Stimulated activated CD8-positive, alpha-beta memory T cell treated with anti-CD3 and anti-CD28 coated beads, Interleukin-12 subunit alpha, Interleukin-12 subunit beta, amount 100 ng/mL, for 4 hours (primary cell): ENCODE results near the gene BOLA1.
"Not testable (repeated sequence)": the region's sequence is repeated elsewhere in the genome, so short reads cannot be mapped to it uniquely, and the experiment has no call there.

Experiments used
- DNase-seq: peaks from one replicate; pipeline ENCODE4 v3.0.0-alpha.2; 2020; ENCODE audit warnings: low read depth

Gene BOLA1

GRCh38 chr1:149931212-149931790, 31.9 kb downstream of the BOLA1 start:
- DNase-seq: no peak

DNA sequence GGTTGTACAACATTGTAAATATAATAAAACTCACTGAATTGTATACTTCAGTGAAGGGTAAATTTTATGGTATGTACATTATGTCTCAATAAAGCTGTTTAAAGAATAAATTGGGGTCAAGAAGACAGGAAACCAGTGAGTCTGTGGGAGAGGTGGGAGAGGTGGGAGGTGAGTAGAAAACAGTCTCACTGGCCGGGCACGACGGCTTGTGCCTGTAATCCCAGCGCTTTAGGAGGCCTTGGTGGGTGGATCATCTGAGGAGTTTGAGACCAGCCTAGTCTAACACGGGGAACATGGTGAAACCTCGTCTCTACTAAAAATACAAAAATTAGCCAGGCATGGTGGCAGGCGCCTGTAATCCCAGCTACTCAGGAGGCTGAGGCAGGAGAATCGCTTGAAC, 33.1 kb downstream of the BOLA1 start:
- DNase-seq: no peak

DNA sequence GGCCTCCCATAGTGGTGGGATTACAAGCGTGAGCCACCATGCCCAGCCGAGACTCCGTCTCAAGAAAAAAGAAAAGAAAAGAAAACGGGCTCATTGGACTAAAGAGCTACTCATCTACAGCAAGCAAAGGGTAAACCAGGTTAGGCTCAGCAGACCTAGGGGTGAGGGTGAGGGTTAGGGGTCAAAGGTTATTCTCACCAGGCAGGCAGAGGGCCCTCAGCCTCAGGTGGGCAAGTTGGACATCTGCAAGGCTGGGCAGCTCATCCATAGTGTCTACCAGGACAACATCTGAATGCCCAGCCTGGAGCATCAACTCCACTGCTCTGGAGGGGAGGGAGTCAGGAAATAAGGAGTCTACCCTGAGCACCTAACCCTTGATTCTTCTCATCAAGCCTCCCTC, 33.8 kb downstream of the BOLA1 start:
- DNase-seq: no peak

- DNase-seq: no peak
Measured at GRCh38 chr1:149934356-149934755, 35.0 kb downstream of the BOLA1 start.

DNA sequence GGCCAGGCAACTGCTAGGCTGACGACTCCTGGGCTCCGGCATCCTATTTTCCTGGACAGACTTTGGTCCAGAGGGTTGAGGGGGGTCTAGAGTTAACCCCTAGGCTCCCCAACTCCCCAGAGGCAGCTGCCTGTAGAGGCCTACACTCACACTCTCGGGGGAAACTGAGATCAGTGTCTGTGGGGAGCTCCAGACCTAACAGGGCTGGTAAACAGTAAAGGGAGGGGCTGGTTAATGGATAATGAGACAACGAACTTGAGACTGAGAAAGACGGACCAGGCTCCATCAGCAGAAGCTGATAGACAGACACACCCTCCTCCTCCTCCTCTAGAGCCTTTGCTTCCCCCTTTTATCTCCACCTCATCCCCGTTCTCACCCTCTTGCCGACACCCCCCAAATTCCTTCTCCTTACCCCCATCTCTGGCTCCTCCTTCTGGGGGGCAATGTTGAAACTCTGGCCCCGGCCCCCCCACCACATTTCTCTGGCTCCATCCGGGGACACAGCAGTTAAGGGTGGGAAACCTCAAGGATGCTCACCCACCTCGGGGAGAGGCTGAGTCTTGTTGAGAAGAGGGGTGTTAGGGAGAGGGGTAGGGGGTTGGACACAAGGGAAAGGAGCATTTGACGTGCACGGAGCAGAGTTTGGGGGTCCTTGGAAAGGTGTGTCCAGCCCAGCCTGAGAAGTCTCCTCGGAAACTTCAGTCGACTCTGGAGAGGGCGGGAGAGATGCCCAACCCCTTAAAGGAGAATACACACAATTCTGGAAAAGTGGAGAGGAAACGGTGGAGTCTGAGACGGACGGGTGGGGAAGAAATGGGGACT, 37.0 kb downstream of the BOLA1 start, which contains the start of gene MTMR11:
MTMR11 (minus strand) TSS at position 710 of the 822 bp plus-strand sequence; CDS start at position 478, 232 bp downstream.
- DNase-seq: no peak

DNA sequence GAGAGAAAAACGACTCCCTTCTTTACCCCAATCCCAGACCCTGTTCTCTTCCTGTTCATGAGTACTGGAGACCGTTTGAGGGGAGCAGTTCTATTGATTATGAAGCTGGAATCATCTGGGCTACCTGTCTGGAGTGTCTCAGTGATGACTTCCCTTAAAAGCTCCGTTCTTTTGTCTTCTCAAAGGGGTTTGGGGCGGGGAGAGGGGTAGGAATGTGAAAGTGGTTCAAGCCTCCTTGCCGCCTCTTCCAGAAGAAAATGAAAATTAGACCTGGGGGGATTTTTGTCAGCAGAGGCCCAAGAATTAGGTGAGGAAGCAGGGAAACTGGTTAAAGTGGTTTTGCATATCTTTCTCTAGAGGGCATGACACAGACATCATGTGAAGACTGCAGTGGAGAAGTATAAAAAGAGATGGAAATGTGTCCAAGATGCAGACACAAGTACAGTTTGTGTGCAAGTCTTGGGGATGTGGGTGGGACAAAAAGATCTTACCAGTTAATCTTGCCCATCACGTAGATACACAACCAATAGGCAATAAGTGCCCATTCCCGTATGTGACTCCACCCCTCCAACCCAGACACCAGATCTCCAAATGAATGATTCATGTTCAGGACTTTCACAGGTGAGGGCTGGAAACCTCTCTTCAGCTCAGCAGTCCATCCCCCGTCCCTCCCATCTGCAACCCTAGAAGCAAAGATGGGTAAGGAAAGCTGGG, 37.8 kb downstream of the BOLA1 start:
- DNase-seq: no peak

DNA sequence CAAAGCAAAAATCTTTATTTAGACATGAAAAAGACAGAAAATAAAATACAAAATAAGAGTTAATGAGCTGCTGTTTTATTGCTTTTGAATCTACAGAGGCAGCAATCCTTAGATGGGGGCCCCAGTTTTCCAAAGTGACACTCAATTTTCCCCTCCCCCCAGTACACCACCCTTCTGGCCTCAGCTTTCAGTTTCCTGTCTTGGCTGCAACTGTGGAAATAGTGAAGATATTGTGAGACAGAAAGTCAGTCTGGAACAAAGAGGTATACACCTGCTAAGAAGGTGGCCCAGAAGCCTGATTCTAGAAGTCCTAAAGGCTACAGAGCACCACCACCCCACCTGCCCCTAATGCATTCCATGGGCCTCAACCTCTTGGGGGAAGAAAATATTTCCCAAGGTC, 38.4 kb downstream of the BOLA1 start:
- DNase-seq: no peak

GRCh38 chr1:149938668-149939003, 39.3 kb downstream of the BOLA1 start:
- DNase-seq: not testable (repeated sequence)

DNA sequence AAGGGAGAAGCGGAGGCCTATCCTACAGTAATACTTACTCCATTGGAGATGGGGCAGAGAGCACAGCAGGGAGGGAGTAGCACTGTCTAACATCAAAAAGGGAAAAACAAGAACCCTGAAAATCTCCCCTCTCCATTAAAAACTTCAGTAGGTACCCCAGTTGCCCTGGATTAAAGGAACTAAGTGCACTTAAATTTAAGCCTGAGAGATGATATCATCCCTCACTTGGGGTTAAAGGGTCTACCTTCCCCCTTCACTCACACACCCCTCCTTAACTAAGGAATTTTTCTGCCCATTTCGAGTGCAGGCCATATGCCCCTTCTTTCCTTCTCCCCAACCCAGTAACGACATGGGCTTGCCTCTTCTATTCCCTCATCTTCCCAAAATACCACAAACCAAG, 41.1 kb downstream of the BOLA1 start:
- DNase-seq: no peak

GRCh38 chr1:149942207-149942606, 42.8 kb downstream of the BOLA1 start:
- no peak for DNase-seq

- DNase-seq: no peak
Measured at GRCh38 chr1:149942885-149943284, 43.5 kb downstream of the BOLA1 start.

GRCh38 chr1:149945206-149945605, 45.8 kb downstream of the BOLA1 start:
- DNase-seq: no peak

- DNase-seq: no peak
Measured at GRCh38 chr1:149949911-149950310, 50.5 kb downstream of the BOLA1 start.
